DMS153 (cell line): Measurements from ENCODE around the gene PPM1H.
"Not testable (repeated sequence)": the region's sequence is repeated elsewhere in the genome, so short reads cannot be mapped to it uniquely, and the experiment has no call there.

Experiments used
- DNase-seq: peaks from one replicate; lab custom pipeline; 2025; lab: John Stamatoyannopoulos, UW

PPM1H gene

DNA sequence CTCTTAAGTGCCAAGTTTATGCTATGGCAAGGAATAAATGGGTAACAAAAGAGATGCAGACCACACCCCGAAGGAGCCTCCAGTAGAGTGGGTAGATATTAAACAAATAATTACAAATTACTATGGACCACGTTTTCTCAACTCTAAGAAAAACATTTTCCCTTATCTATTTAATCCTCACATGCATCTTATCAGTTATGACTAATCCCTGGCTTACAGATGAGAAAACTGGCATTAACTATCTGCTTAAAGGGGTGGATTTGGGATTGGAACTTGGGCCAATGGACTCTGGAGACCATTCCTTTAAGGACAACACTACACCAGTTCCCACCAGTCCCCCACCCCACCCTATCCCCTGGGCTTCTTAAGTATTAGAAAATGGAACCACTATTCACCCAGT lies 26.3 kb downstream of the PPM1H start:
- no peak for DNase-seq

DNA sequence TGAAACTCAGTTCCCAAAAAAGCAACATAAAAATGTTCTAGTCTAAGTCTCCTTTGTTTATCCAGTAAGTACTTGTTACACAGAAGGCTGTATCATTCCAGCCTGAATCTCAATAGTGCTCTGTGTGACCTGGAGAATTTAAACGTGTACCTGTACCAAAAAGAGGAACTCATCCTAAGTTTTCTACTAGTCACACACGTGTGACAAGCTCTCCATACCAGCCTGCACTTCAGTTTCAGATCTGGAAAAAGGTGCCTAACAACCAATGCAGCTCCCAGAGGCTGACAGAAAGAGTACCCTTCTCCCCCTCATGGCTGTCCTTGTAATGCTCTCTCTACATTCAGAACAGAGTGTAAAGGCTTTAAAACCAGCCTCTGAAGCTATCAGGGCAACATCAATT lies 27.4 kb downstream of the PPM1H start:
- no peak for DNase-seq

DNA sequence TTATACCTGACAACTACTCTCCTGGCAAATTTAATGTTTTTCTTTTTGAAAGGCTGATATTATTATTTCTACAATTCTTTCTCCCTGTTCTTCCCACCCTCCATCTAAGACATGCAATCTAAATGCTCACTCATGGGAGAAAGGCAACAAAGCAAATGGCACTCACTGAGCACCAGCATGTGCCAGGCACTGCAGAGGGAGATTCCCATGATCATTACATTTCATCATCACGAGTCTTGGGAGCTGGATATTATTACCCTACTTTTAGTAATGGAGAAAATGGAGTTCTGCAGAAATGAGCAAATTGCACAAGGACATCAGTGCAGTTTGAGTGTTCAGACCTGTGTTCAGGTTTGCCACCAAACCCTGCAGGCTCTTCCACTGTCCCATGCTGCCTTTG lies 27.9 kb downstream of the PPM1H start:
- DNase-seq, result no peak

DNA sequence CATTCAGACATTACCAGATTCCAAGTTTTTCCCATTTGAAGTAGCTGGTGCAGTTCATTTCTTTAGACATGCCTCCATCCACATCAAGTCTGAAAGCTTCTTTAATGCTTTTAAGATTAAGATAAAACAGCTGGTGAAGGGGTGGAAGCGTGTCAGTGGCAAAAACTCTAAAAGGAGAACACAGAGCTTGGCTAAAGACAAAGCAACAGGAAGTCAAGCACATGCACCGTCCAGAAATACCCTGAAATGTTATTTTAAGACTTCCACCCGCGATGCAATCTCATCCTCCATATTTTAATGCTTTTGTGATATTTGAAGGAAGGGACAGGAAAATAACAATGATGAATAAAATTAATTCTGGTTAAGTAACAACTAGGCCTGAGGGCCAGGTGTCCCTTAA lies 31.8 kb downstream of the PPM1H start:
- DNase-seq, result no peak

DNA sequence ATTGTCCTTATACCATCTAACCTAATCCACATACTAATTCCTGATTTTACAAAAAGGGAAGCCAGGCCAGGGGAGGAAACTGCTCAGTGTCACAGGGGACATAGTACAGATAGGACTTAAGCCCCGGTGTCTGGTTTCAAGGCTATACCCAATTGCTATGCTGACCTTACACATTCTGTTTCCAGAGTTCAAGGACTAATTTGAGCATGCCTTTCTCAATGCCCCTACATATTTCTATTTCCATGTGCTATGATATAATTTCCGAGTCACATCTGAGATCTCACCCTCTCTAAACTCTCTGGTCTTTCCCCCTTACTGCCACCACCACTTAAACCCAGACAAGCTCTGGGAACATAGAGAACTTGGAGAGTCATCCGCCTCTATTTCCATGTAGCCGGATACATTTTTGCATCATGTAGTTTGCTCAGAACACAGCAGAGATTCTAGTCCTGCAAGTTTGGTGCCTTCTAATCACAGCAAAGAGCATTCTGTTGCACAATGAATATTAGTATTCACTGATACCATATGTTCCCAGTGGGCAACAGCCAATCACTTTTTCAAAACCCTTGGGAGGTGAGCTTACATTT lies 34.2 kb downstream of the PPM1H start:
- DNase-seq, result peak; percentile 69

DNA sequence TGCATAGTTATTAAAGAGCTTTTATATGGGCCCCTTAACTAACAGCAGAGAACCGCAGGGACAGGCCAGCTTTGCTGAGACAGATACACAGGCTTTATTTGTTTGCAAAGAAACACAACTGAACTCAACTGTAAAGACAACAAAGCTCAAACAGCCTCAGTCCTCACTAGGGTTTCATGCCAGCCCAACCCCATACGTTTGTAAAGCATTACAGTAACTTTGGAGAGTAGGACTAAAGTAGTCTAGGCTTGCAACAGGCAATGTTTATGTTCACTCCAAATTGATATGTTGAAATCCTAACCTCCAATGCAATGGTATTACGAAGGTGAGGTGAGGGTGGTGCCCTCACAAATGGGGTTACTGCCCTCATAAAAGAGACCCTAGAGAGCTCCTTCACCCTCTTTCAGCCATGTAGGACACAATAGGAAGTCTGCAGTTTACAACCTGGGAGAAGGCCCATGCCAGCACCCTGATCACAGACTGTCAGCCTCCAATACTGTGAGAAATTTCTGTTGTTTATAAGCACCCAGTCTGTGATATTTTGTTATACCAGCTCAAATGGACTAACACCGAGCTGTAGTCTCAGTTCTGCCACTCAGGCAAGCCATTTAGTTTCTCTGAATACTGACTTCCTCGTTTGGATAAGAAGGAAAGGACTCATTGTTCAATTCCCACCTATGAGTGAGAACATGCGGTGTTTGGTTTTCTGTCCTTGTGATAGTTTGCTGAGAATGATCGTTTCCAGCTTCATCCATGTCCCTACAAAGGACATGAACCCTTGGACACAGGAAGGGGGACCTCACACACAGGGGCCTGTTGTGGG lies 35.2 kb downstream of the PPM1H start:
- peak; percentile 74 for DNase-seq

DNA sequence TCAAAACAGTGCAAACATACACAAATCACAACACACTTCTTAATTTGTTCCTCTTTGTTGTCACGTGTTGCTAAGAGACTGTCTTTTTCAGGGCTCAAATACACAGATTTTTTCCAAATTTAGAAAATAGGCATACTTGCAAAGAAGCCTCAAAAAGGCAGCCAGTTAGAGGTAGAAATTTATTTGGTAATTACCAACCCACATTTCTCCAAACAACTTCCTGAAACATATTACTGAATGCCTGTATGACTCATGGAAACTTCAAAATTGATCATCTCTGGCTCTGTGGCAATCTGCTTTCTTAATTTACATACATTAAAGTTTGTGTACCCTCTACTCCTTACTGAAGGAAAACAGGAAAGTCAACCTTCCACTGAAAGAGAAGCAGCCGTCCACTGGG lies 36.4 kb downstream of the PPM1H start:
- DNase-seq, result no peak

DNA sequence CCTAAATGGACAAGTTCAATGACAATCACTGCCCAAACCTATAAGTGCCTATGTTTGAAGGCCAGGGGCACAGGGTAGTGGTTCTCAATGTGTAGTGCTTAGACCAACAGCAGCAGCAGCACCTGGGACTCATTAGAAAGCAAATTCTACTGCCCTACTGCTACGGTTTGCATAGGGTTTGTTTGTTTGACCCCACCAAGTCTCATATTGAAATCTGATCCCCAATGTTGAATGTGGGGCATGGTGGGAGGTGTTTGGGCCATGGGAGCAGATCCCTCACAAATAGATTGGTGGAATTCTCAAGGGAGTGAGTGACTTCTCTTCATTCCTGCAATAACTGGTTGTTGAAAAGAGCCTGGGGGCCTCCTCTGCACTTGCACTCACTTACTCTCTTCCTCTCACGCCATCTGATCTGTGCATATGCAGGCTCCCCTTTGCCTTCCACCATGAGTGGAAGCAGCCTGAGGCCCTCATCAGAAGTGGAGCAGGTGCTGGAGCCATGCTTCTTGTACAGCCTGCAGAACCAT lies 39.5 kb downstream of the PPM1H start:
- no peak for DNase-seq

DNA sequence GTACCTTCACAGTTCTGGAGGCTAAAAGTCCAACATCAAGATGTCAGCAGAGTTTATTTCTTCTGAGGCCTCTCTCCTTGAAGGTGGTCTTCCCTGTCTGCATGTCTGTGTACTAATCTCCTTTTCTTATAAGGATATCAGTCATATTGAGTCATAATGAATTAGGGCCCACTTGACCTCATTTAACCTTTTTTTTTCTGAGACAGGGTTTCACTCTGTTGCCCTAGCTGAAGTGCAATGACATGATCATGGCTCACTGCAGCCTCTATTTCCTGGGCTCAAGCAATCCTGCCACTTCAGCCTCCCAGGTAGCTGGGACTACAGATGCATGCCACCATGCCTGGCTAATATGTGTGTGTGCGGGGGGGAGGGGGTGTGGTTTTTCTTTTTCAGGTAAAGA lies 41.7 kb downstream of the PPM1H start:
- no peak for DNase-seq

DNA sequence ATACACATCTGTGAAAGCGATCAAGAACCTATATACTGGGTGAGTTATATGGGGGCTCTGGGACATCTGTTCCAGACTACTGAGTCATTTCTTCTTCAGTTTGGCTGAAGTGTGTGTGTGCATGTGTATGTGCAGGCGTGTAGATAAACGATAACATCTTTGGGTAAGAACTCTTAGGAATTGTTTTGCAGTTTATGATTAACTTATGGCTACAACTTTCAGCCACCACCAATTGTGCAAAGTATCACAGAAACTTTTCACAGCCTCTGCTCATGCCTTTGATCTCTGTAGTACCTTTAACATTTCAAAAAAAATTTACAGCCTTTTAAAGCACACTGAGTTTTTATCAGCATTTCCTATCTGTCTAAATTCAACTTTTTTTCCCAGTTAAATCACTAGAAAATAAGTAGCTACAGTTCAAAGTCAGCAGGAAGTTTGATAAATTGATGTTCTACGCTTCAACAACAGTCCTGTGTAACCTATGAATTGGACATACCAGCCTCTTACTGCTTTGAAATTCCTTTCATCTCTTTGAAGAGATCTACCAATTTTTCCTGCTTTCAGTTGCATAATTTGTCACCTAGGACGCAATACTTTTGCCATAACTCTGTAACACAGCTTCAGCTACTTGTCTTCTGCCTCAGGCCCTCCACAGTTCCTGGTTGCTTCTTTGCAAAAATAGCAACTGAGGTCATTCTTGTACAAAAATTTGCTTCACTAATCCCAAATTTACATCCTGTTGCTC lies 43.0 kb downstream of the PPM1H start:
- DNase-seq, result no peak

DNA sequence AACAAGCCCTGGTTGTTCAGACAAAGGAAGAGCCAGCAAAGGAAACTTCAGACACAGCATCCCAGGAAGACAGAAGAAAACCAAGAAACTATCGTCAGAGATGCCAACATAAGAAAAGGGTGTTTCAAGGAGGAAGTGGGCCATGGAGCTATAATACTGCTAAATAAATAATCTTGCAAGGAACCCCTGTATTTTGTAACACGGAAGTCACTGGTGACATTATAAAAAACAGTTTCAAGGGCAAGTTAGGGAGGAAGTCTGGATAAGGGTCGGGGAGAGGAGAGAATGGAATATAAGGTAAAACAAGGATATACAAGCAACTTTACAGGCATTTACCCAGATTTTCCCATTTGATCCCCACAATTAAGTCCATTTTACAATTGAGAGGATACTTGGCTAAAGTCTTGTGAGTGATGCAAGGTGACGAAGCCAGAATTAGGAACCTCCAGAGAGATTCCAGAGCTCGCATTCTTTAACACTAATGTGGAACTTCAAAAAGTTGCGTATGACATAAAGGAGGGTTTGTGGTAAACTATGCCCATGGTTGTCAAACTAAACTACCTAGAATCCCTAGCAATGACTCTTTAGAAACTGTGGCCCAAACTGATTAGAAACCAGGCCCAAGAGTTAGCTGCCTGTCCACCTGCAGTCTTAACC lies 46.4 kb downstream of the PPM1H start:
- no peak for DNase-seq

DNA sequence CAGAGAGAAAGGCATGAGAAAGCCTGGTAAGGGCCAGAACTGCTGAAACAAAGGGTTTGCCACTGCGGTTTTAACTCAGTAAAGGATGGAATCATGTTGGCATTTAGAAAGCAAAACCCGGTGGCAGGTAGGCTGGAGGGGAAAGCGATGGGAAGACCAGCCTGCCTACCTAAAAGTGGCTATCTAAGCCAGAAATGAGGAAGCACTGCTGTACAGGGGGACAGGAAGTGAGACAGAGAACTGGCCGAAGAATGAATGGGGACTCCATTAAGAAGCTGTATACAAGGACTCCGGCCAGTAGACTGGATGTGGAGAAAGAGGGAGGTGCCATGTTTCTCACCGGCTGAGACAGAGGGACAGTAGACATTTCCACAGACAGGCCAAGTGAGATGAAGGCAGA lies 48.2 kb downstream of the PPM1H start:
- no peak for DNase-seq

DNA sequence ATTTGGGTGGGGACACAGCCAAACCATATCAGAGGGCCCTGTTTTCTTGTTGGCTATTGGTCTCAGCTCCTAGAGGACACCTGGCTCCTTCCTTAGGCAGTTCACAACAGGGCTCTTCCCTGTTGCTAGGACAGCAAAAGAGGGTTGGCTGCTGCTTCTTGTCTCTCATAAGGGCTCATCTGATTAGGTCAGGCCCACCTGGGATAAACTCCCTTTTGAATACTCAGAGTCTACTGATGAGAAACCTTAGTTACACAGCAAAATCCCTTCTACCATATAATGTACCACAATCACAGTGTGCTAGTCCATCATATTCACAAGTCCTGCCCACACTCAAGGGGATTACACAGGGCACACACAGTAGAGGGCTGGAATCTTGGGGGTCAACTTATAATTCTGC lies 49.7 kb downstream of the PPM1H start:
- DNase-seq, result no peak

DNA sequence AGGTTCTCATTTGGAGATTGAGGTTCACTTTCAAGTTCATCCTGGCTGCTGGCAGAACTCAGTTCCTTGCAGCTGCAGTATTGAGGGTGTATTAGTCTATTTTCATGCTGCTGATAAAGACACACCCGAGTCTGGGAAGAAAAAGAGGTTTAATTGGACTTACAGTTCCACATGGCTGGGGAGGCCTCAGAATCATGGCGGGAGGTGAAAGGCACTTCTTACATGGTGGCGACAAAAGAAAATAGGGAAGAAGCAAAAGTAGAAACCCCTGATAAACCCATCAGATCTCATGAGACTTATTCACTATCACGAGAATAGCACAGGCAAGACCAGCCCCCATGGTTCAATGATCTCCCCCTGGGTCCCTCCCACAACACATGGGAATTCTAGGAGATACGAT lies 50.1 kb downstream of the PPM1H start:
- not testable (repeated sequence) for DNase-seq

DNA sequence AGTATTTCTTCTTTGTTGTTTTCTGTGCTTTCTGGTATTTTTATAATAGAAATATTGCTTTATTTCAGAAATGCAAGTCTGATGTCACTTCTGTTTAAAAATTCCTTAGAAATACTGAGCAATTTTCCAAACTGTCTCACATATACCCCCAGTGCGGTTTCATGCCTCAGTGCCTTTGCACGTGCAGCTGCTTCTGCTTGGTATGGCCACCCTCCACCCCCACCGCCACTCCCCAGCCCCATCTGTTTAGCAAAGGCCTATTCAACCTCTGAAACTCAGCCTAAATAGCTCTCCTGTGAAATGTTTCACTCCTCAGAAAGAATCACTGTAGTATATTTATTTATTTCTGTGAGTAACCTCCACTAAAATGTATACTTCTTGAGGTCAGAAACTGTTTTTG lies 52.3 kb downstream of the PPM1H start:
- DNase-seq, result no peak

DNA sequence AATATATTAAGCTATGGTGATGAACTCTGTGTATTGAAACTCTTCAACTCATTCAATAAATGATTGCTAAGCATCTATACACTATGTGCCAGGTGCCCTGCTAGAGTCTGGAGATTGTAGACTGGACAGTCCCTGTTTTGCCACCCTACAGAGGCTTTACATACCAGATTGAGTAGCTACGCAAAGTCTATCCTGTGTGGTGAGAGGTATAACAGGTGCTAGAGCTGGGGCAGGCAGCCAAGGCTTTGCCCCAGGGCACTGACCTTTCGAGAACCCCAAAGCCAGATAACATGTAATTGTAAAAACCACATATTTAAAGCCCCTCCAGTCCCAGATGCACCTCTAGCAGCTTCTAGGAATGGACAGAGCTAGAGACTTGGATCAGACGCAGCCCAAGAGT lies 52.8 kb downstream of the PPM1H start:
- no peak for DNase-seq

DNA sequence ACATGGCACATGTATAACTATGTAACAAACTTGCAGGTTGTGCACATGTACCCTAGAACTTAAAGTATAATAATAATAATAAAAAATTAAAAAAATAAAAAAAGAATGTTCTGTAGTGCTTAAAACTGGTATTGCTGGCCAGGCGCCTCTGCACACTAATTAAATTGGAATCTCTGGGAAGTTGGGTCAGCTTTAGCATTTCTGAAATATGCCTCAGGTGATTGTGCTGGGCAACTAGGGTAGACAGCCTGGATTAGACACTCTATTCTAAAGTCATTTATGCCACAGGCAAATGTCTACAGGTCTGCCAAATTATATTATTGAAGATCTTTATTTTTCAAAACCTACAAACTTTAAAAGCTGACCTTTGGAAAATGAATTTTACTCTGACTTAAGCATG lies 55.3 kb downstream of the PPM1H start:
- no peak for DNase-seq

DNA sequence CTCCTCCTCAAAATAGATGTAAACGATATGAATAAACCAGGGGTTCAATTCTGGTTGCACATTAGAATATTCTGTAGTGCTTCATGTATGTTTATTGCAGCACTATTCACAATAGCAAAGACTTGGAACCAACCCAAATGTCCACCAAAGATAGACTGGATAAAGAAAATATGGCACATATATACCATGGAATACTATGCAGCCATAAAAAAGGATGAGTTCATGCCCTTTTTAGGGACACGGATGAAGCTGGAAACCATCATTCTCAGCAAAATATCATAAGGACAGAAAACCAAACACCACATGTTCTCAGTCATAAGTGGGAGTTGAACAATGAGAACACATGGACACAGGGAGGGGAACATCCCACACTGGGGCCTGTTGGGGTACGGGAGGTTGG lies 55.7 kb downstream of the PPM1H start:
- DNase-seq, result not testable (repeated sequence)

DNA sequence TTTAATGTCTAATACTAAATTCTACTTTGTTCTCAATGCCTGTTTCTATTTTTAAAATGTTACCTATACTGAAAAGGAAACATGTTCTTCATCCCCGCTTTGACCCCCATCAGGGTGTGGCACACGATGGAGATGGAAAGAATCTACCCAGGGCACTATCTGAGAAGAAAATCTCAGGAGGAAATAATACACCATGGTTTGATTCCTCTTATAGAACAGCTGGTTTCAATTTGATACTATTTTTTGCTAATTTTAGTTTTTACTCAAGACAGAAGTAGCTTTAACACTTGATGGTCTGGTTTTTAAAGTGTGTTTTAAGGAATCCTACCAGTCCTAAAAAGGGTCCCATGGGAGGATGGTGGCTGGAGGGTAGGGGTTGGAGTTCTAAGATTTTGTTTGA lies 56.7 kb downstream of the PPM1H start:
- no peak for DNase-seq

DNA sequence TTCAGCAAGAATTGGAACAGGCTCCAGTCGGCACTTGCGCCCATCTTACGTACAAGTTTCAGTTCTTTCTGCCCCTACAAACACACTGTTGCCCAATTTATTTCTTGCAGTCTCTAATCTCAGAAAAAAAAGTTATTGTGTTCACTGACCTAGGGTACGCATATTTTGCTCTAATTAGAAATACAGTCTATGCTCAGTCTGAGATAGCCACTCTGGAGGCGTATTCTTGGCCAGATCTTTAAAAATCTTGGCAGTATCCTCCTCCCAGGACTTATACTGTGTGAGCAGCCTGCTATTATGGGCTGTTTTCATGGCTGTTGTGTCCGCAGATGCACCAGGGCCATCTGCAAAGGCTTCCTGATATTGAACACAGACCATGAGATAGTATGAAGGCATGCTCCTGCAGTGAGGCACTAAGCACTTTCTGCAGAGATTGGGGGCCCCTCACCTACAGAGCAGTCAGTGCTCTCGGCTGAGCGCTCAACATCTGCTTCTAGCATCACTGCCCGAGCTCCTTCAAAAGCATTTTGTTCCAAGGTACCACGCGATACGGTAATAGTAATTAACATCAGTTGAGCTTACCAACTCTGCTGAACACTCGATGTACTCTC lies 57.9 kb downstream of the PPM1H start:
- no peak for DNase-seq

DNA sequence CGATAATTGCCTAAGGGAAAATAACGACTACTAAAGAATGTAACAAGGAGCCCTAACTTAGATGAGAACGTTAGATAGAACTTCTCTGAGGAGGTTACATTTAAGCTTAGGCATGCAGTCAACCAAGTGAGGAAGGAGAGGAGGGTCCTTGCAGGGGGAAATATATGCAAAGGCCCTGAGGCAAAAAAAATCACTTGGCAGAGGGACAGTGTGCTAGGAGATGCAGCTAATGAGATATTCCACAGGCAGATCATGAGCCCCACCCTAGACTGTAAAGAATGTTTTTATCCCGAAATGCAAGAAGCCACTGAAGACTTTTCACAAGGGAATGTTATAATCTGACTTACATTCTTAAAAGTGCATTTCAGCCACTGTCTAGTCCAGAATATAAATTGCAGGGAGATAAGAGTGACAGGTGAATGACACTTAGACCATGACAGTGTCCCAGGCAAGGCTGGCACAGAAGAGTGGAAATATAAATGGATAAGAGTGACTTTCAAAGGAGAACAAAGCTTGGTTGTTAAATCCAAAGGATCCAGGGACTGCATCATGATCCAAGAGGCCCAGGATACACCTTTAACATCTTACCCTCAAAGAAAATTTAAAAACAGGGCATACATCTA lies 61.0 kb downstream of the PPM1H start:
- no peak for DNase-seq
